Ascending aorta (tissue), 2 donors: ENCODE data around the gene AACS. TPM values are rescaled to one million over a fixed set of nuclear protein-coding genes. Genes with fewer than 3 reads are reported as not detected.
"Not testable (repeated sequence)": the region's sequence is repeated elsewhere in the genome, so short reads cannot be mapped to it uniquely, and the experiment has no call there.

Experiments
- DNase-seq, 2 donors: peaks; one replicate each; pipeline ENCODE4 v3.0.0-alpha.2; 2019; ENCODE audit warnings: low spot score in 2 of 2
- H3K27ac ChIP-seq, 2 donors: fragments of 200-600 bp; sonication (generic); one replicate each; pipeline ENCODE4 v1.5.1; 2016 to 2017; ENCODE audit warnings: mild to moderate bottlenecking in 1 of 2
- H3K27me3 ChIP-seq: fragments of 200-600 bp; sonication (generic); one replicate; pipeline ENCODE4 v1.5.1; 2017
- H3K36me3 ChIP-seq, 2 donors: fragments of 200-600 bp; sonication (generic); one replicate each; pipeline ENCODE4 v1.5.1; 2016
- H3K4me1 ChIP-seq, 2 donors: fragments of 200-600 bp; sonication (generic); one replicate each; pipeline ENCODE4 v1.5.1; 2016 to 2017; ENCODE audit warnings: mild to moderate bottlenecking in 1 of 2
- H3K4me3 ChIP-seq, 2 donors: fragments of 200-600 bp; sonication (generic); one replicate each; pipeline ENCODE4 v1.5.1; 2016 to 2017; ENCODE audit warnings: mild to moderate bottlenecking in 1 of 2
- H3K9me3 ChIP-seq, 2 donors: fragments of 200-600 bp; sonication (generic); one replicate each; pipeline ENCODE4 v1.5.1; 2016
- CTCF ChIP-seq, 3 experiments: fragments of 200-600 bp in 2 of 3; fragments of 450-650 bp in 1 of 3; sonication (generic) in 2 of 3; IDR thresholded peaks; one replicate each; pipeline ENCODE4 v1.5.1; 2016 to 2019; ENCODE audit warnings: antibody characterized with exemption in 3 of 3, mild to moderate bottlenecking in 1 of 3, moderate library complexity in 1 of 3
- intact Hi-C: fragments of 100-400 bp; cut with DNase I; formaldehyde crosslinking; loops from one replicate; pipeline ENCODE4 v1.15.1; 2023
- total RNA-seq: library from RNA; depleted of rRNA; stranded (reverse); fragments of >200 nt; gene quantifications from one replicate; pipeline ENCODE4 v1.1.0, GENCODE V29; 2016

AACS gene
- total RNA-seq, 1 donor from 2014 or later: 7.0 TPM

GRCh38 chr12:125079084-125079483 lies 13.8 kb downstream of the AACS start:
- no peaks in the 10 kb centered on the region for H3K9me3 ChIP-seq
- no peaks in the 10 kb centered on the region for H3K4me1 ChIP-seq
- no peak for TF ChIP-seq CTCF (IDR thresholded peaks at IDR 0.05)
- no peaks in the 10 kb centered on the region for H3K27me3 ChIP-seq
- intact Hi-C loops: no loop called here
- DNase-seq: no peak
- H3K27ac ChIP-seq: no peak overlapping the region
- H3K36me3 ChIP-seq: peaks cover 17 to 34% of the 10 kb centered on the region in 2 donors
- H3K4me3 ChIP-seq: no peak overlapping the region

- Histone ChIP-seq H3K9me3 (no peaks in the 10 kb centered on the region), H3K36me3 (peaks cover 17 to 38% of the 10 kb centered on the region in 2 donors), H3K4me3 (no peak overlapping the region), H3K4me1 (no peaks in the 10 kb centered on the region), H3K27ac (no peak overlapping the region), H3K27me3 (no peaks in the 10 kb centered on the region)
- intact Hi-C loops: no loop called here
- DNase-seq: no peak
- TF ChIP-seq CTCF (IDR thresholded peaks at IDR 0.05): no peak
Measured at GRCh38 chr12:125079648-125080645, 14.7 kb downstream of the AACS start.

GRCh38 chr12:125081427-125081826 lies 16.2 kb downstream of the AACS start:
- no peaks in the 10 kb centered on the region for H3K4me1 ChIP-seq
- no peak overlapping the region for H3K4me3 ChIP-seq
- peaks cover 15 to 38% of the 10 kb centered on the region in 2 donors for H3K36me3 ChIP-seq
- no peak for TF ChIP-seq CTCF (IDR thresholded peaks at IDR 0.05)
- H3K27ac ChIP-seq: no peak overlapping the region
- DNase-seq: no peak
- no peaks in the 10 kb centered on the region for H3K9me3 ChIP-seq
- H3K27me3 ChIP-seq: no peaks in the 10 kb centered on the region
- intact Hi-C loops: no loop called here

DNA sequence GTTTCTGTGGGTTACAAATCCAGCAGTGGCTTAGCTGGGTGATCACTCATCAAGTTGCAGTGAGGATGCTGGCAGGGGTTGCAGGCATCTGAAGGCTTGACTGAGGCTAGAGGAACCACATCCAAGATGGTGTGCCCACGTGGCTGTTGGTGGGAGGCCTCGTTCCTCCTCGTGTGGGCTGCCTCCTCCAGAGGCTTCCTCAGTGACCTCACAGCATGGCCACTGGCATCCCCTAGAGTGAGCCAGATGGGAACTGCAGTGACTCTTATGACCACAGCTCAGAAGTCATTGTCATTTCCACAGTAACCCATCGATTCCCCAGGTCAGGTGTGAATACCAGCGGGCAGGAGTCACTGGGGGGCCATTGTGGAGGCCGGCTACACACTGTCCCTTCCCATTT lies 17.8 kb downstream of the AACS start:
- TF ChIP-seq CTCF (IDR thresholded peaks at IDR 0.05): no peak
- H3K36me3 ChIP-seq: peaks cover 8 to 38% of the 10 kb centered on the region in 2 donors
- H3K9me3 ChIP-seq: no peaks in the 10 kb centered on the region
- intact Hi-C loops: no loop called here
- no peak for DNase-seq
- H3K27me3 ChIP-seq: no peaks in the 10 kb centered on the region
- H3K27ac ChIP-seq: no peak overlapping the region
- no peak overlapping the region for H3K4me3 ChIP-seq
- H3K4me1 ChIP-seq: no peaks in the 10 kb centered on the region

- H3K4me1 ChIP-seq, H3K27ac ChIP-seq, H3K4me3 ChIP-seq, DNase-seq, H3K9me3 ChIP-seq, intact Hi-C loops, H3K27me3 ChIP-seq: not testable (repeated sequence)
- H3K36me3 ChIP-seq: peaks cover 16 to 64% of the 10 kb centered on the region in 2 donors
Measured at GRCh38 chr12:125088199-125088598, 23.0 kb downstream of the AACS start.

DNA sequence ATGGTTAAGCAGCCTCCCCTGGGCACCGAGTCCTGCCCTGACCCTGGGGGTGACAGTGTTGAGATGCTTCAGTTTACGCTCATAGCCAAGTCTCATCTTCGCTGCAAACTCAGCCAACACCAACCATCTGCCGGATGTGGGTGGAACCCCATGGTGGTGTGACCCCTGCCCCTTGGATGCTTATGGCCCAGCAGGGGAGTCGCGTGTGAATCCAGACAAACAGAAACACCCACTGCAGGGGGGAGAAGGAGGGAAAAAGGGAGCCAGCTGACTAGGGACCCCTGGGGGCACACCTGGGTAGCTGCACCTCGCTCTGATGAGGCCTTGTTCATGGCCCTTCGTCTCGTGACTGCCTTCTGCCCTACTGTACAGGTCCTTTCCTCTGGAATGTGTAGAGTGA lies 23.8 kb downstream of the AACS start:
- no peaks in the 10 kb centered on the region for H3K4me1 ChIP-seq
- peaks cover 16 to 63% of the 10 kb centered on the region in 2 donors for H3K36me3 ChIP-seq
- no peak overlapping the region for H3K27ac ChIP-seq
- H3K4me3 ChIP-seq: no peak overlapping the region
- no peak for TF ChIP-seq CTCF (IDR thresholded peaks at IDR 0.05)
- H3K9me3 ChIP-seq: no peaks in the 10 kb centered on the region
- intact Hi-C loops: no loop called here
- no peak for DNase-seq
- no peaks in the 10 kb centered on the region for H3K27me3 ChIP-seq
